GM15510 (cell line): Measurements from ENCODE around the gene APBB2.

Source experiments
- POLR2A ChIP-seq: IDR thresholded peaks from 3 replicates; pipeline ENCODE4 v1.6.1; 2011; ENCODE audit warnings: borderline replicate concordance; ENCODE audit not compliant: insufficient read length; ENCODE audit errors: extremely low read depth

APBB2 gene

GRCh38 chr4:41183021-41183553, 31.3 kb downstream of the APBB2 start:
- no peak for TF ChIP-seq POLR2A

- no peak for TF ChIP-seq POLR2A
Observed at GRCh38 chr4:41181037-41181436, 33.3 kb downstream of the APBB2 start.

GRCh38 chr4:41179498-41180195, 34.7 kb downstream of the APBB2 start:
- no peak for TF ChIP-seq POLR2A

- no peak for TF ChIP-seq POLR2A
Observed at GRCh38 chr4:41178372-41179370, 35.7 kb downstream of the APBB2 start.

- TF ChIP-seq POLR2A: no peak
Observed at GRCh38 chr4:41177016-41177415, 37.3 kb downstream of the APBB2 start.

- TF ChIP-seq POLR2A: no peak
Observed at GRCh38 chr4:41176340-41176739, 38.0 kb downstream of the APBB2 start.

GRCh38 chr4:41175794-41176193, 38.5 kb downstream of the APBB2 start:
- TF ChIP-seq POLR2A: no peak

GRCh38 chr4:41174444-41174843, 39.9 kb downstream of the APBB2 start:
- TF ChIP-seq POLR2A: no peak

- TF ChIP-seq POLR2A: no peak
Observed at GRCh38 chr4:41172786-41173185, 41.6 kb downstream of the APBB2 start.

GRCh38 chr4:41169256-41169800, 45.0 kb downstream of the APBB2 start:
- no peak for TF ChIP-seq POLR2A

- no peak for TF ChIP-seq POLR2A
Observed at GRCh38 chr4:41167191-41167590, 47.2 kb downstream of the APBB2 start.

- no peak for TF ChIP-seq POLR2A
Observed at GRCh38 chr4:41164405-41164804, 49.9 kb downstream of the APBB2 start.

- TF ChIP-seq POLR2A: no peak
Observed at GRCh38 chr4:41161355-41161754, 53.0 kb downstream of the APBB2 start.

- TF ChIP-seq POLR2A: no peak
Observed at GRCh38 chr4:41160856-41161255, 53.5 kb downstream of the APBB2 start.
